Measurements from ENCODE around the gene BBC3.
A peak's percentile ranks its signal among the peaks of the same experiment; 100 is the strongest.

GRCh38 chr19:47225746-47226425 is 5.1 kb downstream of the BBC3 start:
- peak; percentile 25 to 88 (median 83) for TF ChIP-seq CTCF (IDR thresholded peaks at IDR 0.05)
- TF ChIP-seq EP300 (IDR thresholded peaks at IDR 0.05) = no peak

Data from ovary (tissue), 3 donors.